Measurements from ENCODE around the gene SPTBN5. TPM values are rescaled to one million over a fixed set of nuclear protein-coding genes. Genes with fewer than 3 reads are reported as not detected.

The SPTBN5 gene
- total RNA-seq, 1 donor from 2014 or later, result 0.17 TPM

DNA sequence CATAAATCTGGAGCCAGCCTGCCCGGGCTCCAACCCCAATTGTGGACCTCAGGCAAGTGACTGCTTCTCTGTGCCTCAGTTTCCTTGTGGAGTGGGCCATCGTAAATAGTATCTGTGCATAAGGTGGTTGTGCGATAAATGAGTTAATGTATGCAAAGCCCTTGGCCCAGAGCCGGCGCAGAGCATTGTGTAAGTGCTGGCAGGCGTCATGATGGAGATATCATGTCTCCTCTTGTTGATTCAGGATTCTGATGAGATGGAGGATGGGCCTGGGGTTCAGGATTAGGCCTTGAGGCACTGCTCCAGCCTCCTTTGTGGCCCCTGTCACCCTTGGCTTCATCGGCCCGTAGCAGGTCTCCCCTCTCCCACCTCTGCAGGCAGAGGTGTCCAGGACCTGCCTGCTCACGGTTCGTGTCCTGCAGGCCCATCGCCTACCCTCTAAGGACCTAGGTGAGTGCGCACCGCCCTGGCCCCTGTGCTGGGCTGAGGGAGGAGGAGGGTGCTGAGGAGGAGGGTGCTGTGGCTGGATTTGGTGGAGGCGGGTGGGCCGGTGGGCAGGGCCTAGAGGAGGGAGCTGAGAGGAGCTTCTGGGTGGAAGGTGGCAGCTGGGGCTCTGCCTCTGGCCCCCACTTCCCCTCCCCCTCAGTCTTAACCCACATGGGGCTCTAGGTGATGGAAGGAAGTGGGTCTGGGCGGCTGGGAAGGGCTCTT is 53.9 kb downstream of the SPTBN5 start:
- no peak for DNase-seq (ENCODE audit: low read depth)
- Histone ChIP-seq H3K36me3 (ENCODE audit: control insufficient read depth, insufficient read depth, low read length) (no peaks in the 10 kb centered on the region), H3K27me3 (ENCODE audit: control insufficient read depth, insufficient read depth, low read length) (no peaks in the 10 kb centered on the region), H3K4me3 (ENCODE audit: low read depth, low read length) (no peak overlapping the region)
- no peak for TF ChIP-seq CTCF (IDR thresholded peaks at IDR 0.05; ENCODE audit: insufficient read depth, low read length, poor library complexity, severe bottlenecking)

- Histone ChIP-seq H3K4me3 (ENCODE audit: low read depth, low read length) (no peak within 1 kb of the TSS), H3K27me3 (ENCODE audit: control insufficient read depth, insufficient read depth, low read length) (no peaks in the 10 kb centered on the region), H3K36me3 (ENCODE audit: control insufficient read depth, insufficient read depth, low read length) (no peaks in the 10 kb centered on the region)
- DNase-seq (ENCODE audit: low read depth), result no peak
- TF ChIP-seq CTCF (IDR thresholded peaks at IDR 0.05; ENCODE audit: insufficient read depth, low read length, poor library complexity, severe bottlenecking), result no peak
Measured at GRCh38 chr15:41838400-41838897, 55.4 kb downstream of the SPTBN5 start, which contains the start of gene PLA2G4B. Gene PLA2G4B, plus strand, starts transcription at chr15:41838847. Its CDS starts 67 bp downstream, at chr15:41838914.

DNA sequence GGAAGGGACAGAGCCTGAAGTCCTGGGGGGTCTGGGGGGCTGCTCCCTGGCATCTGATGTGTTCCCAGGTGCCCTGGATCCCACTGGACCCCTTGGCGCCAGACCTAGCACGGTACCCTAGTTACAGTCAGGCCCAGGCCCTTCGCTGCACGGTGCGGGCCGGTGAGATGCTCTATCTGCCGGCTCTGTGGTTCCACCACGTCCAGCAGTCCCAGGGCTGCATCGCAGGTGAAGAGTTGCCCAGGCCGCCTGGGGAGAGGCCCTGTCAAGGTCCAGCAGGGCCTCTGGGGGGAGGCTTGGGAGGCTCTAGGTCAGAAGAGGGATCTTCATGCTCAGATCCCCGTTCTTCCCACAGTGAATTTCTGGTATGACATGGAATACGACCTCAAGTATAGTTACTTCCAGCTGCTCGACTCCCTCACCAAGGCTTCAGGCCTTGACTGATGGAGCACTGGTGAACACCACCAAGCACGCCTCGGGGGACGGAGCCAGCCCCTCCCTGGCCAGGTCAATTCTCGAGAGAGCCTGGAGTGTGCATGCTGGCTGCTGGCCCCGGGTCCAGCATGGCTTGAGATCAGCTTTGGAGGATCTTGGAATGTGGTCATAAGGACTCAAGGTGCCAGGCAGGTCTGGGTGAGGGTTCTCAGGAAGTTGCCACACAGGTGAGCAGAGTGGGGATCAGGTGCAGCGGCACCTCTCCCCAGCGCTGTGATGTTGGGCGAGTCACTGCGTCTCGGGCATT is 57.0 kb downstream of the SPTBN5 start:
- Histone ChIP-seq H3K4me3 (ENCODE audit: low read depth, low read length) (no peak overlapping the region), H3K27me3 (ENCODE audit: control insufficient read depth, insufficient read depth, low read length) (no peaks in the 10 kb centered on the region), H3K36me3 (ENCODE audit: control insufficient read depth, insufficient read depth, low read length) (no peaks in the 10 kb centered on the region)
- DNase-seq (ENCODE audit: low read depth), result no peak
- TF ChIP-seq CTCF (IDR thresholded peaks at IDR 0.05; ENCODE audit: insufficient read depth, low read length, poor library complexity, severe bottlenecking), result no peak

GRCh38 chr15:41836073-41836472 is 57.8 kb downstream of the SPTBN5 start:
- DNase-seq (ENCODE audit: low read depth), result no peak
- no peaks in the 10 kb centered on the region for H3K36me3 ChIP-seq (ENCODE audit: control insufficient read depth, insufficient read depth, low read length)
- H3K4me3 ChIP-seq (ENCODE audit: low read depth, low read length), result no peak overlapping the region
- no peaks in the 10 kb centered on the region for H3K27me3 ChIP-seq (ENCODE audit: control insufficient read depth, insufficient read depth, low read length)
- no peak for TF ChIP-seq CTCF (IDR thresholded peaks at IDR 0.05; ENCODE audit: insufficient read depth, low read length, poor library complexity, severe bottlenecking)

DNA sequence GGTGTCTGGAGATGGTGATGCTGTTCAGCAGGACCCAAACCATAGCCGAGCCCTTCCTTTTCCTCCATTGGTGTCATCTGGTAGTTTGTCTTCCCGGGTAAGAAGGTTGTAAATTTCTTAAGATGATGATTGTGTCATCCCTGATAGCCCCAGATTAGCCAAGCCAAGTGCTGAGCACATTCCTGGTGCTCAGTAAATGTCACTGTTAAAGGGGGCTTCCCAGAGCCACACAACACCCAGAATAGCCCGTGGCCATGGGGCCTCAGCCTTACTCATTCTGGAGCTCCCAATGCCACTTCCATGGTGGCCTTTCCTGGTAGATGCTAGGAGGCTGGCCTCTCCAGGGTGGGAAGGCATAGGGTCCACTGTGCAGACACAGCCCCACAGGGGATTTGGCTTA is 59.8 kb downstream of the SPTBN5 start:
- no peak for TF ChIP-seq CTCF (IDR thresholded peaks at IDR 0.05; ENCODE audit: insufficient read depth, low read length, poor library complexity, severe bottlenecking)
- DNase-seq (ENCODE audit: low read depth), result no peak
- Histone ChIP-seq H3K36me3 (ENCODE audit: control insufficient read depth, insufficient read depth, low read length) (no peaks in the 10 kb centered on the region), H3K4me3 (ENCODE audit: low read depth, low read length) (no peak overlapping the region), H3K27me3 (ENCODE audit: control insufficient read depth, insufficient read depth, low read length) (no peaks in the 10 kb centered on the region)
